GM12878 (cell line): ENCODE results near the gene SPTA1. TPM values are rescaled to one million over a fixed set of nuclear protein-coding genes. Genes with fewer than 3 reads are reported as not detected.

Source experiments
- ATAC-seq: fragments of 200-7000 bp; cut with Tn5 transposase; 3 replicates; pipeline ENCODE4 v1.9.1; 2020; ENCODE audit warnings: mild to moderate bottlenecking, moderate library complexity
- BruUV-seq: library from RNA; stranded (reverse); fragments of 400-500 nt; replicated peaks from 2 replicates; lab custom pipeline; 2021; lab: Mats Ljungman, UMichigan
- CTCF ChIA-PET: fragments of 300-600 bp; sonication (Branson Sonifier 250); formaldehyde crosslinking; extraction: SDS; loops from one replicate; lab custom pipeline; 2021; ENCODE audit warnings: inconsistent platforms; lab: Yijun Ruan, JAX
- POLR2A ChIA-PET: fragments of 350-600 bp; formaldehyde crosslinking; extraction: SDS; loops from one replicate; lab custom pipeline; 2021; ENCODE audit warnings: inconsistent platforms; lab: Charles Lee
- RAD21 ChIA-PET: fragments of 300-600 bp; sonication (Branson Sonifier 250); formaldehyde crosslinking; loops from one replicate; lab custom pipeline; 2023; ENCODE audit warnings: antibody characterized with exemption; ENCODE audit not compliant: unreplicated experiment; lab: Charles Lee
- SMC1A ChIA-PET: fragments of 300-600 bp; sonication (Branson Sonifier 250); formaldehyde crosslinking; loops from one replicate; lab custom pipeline; 2023; ENCODE audit not compliant: unreplicated experiment, uncharacterized antibody; lab: Charles Lee
- DNase-seq: peaks from one replicate; pipeline ENCODE4 v3.0.0-alpha.2; 2011; ENCODE audit warnings: low read depth, low spot score
- FAIRE-seq: peaks from 3 replicates; lab custom pipeline; 2011; peaks lifted over from hg19 to GRCh38; lab: Jason Lieb, UNC
- H2AFZ ChIP-seq: 2 replicates; pipeline ENCODE4 v1.6.0; 2011; ENCODE audit warnings: low read depth, low read length, control low read depth; ENCODE audit not compliant: control insufficient read depth
- H3K27ac ChIP-seq: 2 replicates; pipeline ENCODE4 v1.5.1; 2011; ENCODE audit warnings: control low read depth; ENCODE audit not compliant: control insufficient read depth, insufficient read depth
- H3K27me3 ChIP-seq, 2 experiments: replicated peaks in 1 of 2; 2 replicates each; pipeline versions ENCODE4 v1.6.0 to v1.6.1; 2011; ENCODE audit warnings: low read length in 1 of 2; ENCODE audit not compliant: control insufficient read depth in 2 of 2, insufficient read depth in 2 of 2
- H3K36me3 ChIP-seq, 2 experiments: 2 replicates each; pipeline ENCODE4 v1.5.1; 2011; ENCODE audit warnings: low read length in 1 of 2; ENCODE audit not compliant: control insufficient read depth in 2 of 2, insufficient read depth in 2 of 2
- H3K4me1 ChIP-seq: 2 replicates; pipeline ENCODE4 v1.6.1; 2011; ENCODE audit warnings: mild to moderate bottlenecking, low read length, moderate library complexity, mixed read lengths; ENCODE audit not compliant: control insufficient read depth, insufficient read depth
- H3K4me2 ChIP-seq: 2 replicates; pipeline ENCODE4 v1.6.0; 2011; ENCODE audit warnings: control low read depth; ENCODE audit not compliant: control insufficient read depth, insufficient read depth
- H3K4me3 ChIP-seq: fragments of 200-600 bp; sonication (generic); 2 replicates; pipeline ENCODE4 v1.5.1; 2016
- H3K79me2 ChIP-seq: 2 replicates; pipeline ENCODE4 v1.6.0; 2011; ENCODE audit warnings: low read length; ENCODE audit not compliant: control insufficient read depth, insufficient read depth
- H3K9ac ChIP-seq: 2 replicates; pipeline ENCODE4 v1.8.0; 2011; ENCODE audit warnings: low read length, control low read depth, mixed read lengths; ENCODE audit not compliant: control insufficient read depth, insufficient read depth
- H3K9me3 ChIP-seq: replicated peaks from 3 replicates; pipeline ENCODE4 v1.5.1; 2011; ENCODE audit warnings: mild to moderate bottlenecking, low read length; ENCODE audit not compliant: control insufficient read depth, insufficient read depth
- H4K20me1 ChIP-seq: 2 replicates; pipeline ENCODE4 v1.6.0; 2011; ENCODE audit not compliant: control insufficient read depth, insufficient read depth
- BHLHE40 ChIP-seq, 2 experiments: fragments of 450-650 bp in 1 of 2; IDR thresholded peaks; 2 replicates each; pipeline ENCODE4 v1.6.1; 2011 to 2017; ENCODE audit warnings: low read depth in 2 of 2, borderline replicate concordance in 1 of 2, improper control_type of control experiment in 1 of 2, low read length in 1 of 2, mild to moderate bottlenecking in 1 of 2
- DPF2 ChIP-seq: fragments of 450-650 bp; IDR thresholded peaks from 2 replicates; pipeline ENCODE4 v1.6.1; 2017; ENCODE audit warnings: mild to moderate bottlenecking
- HDGF ChIP-seq: fragments of 450-650 bp; IDR thresholded peaks from 2 replicates; pipeline ENCODE4 v1.6.1; 2016; ENCODE audit warnings: antibody characterized with exemption
- MTA3 ChIP-seq: IDR thresholded peaks from 2 replicates; pipeline ENCODE4 v1.6.1; 2012; ENCODE audit warnings: low read length, inconsistent platforms, borderline replicate concordance
- MYB ChIP-seq: fragments of 150-350 bp; IDR thresholded peaks from 2 replicates; pipeline ENCODE4 v1.6.1; 2014; ENCODE audit warnings: mild to moderate bottlenecking, low read depth, low read length, borderline replicate concordance
- NFYB ChIP-seq: IDR thresholded peaks from 2 replicates; pipeline ENCODE4 v1.6.1; 2011; ENCODE audit warnings: low read depth, mild to moderate bottlenecking, low read length, improper control_type of control experiment, moderate library complexity; ENCODE audit not compliant: insufficient read depth
- PAX5 ChIP-seq: IDR thresholded peaks from 2 replicates; pipeline ENCODE4 v1.6.1; 2011; ENCODE audit warnings: low read depth, low read length, borderline replicate concordance
- PML ChIP-seq: IDR thresholded peaks from 2 replicates; pipeline ENCODE4 v1.6.1; 2012; ENCODE audit warnings: low read length, inconsistent platforms
- POLR2A ChIP-seq: IDR thresholded peaks from 2 replicates; pipeline ENCODE4 v1.6.1; 2011; ENCODE audit warnings: low read depth, mild to moderate bottlenecking, low read length
- RCOR1 ChIP-seq: conservative IDR thresholded peaks from 2 replicates; pipeline ENCODE4 v1.6.1; 2012; ENCODE audit warnings: low read depth, low read length, improper control_type of control experiment
- SRF ChIP-seq, 2 experiments: IDR thresholded peaks; 2 replicates each; pipeline ENCODE4 v1.6.1; 2011; ENCODE audit warnings: low read depth in 2 of 2, low read length in 2 of 2, mild to moderate bottlenecking in 1 of 2, moderate library complexity in 1 of 2
- ZNF24 ChIP-seq: fragments of 450-650 bp; IDR thresholded peaks from 2 replicates; pipeline ENCODE4 v1.6.1; 2017; ENCODE audit warnings: antibody characterized with exemption, mild to moderate bottlenecking
- WGBS: methylation state at CpG from one replicate; pipeline ENCODE4 v1.1.6; 2016; ENCODE audit warnings: low lambda C conversion rate; ENCODE audit not compliant: insufficient replicate concordance, insufficient coverage; ENCODE audit errors: missing lambda C conversion rate; 5-methylcytosine and 5-hydroxymethylcytosine counted together
- in situ Hi-C: fragments of 300-500 bp; cut with MboI; formaldehyde crosslinking; loops from 9 replicates; pipeline ENCODE4 v1.14.3; 2018; ENCODE audit warnings: mixed read lengths
- intact Hi-C: fragments of 100-400 bp; cut with micrococcal nuclease; formaldehyde crosslinking; loops from one replicate; pipeline ENCODE4 v1.14.2; 2022; ENCODE audit not compliant: unreplicated experiment
- polyA plus RNA-seq, 11 experiments: library from polyadenylated mRNA; depleted of rRNA in 4 of 11; unstranded in 6 of 11; stranded (reverse) in 5 of 11; fragments of >200 nt; fragmentation: Nextera tagmentation in 4 of 11; fragmentation: Illumina TruSeq in 1 of 11; extraction: Ambion mirVana in 4 of 11; extraction: Trizol in 1 of 11; gene quantifications; 1 replicate in 1 of 11; 2 replicates in 10 of 11; pipeline versions ENCODE4 v1.2.1 to v1.2.3, GENCODE V29; 2011 to 2016; ENCODE audit warnings: inconsistent platforms in 2 of 11, missing spikeins in 2 of 11, low read depth in 1 of 11
- total RNA-seq, 4 experiments: library from RNA; depleted of rRNA in 3 of 4; stranded (reverse); fragments of >200 nt in 3 of 4; fragmentation: Illumina TruSeq in 1 of 4; extraction: Trizol in 1 of 4; gene quantifications; 2 replicates each; pipeline versions ENCODE4 v1.2.1 to v1.2.3, GENCODE V29; 2013 to 2021
- TF ChIP-seq, protein P1 (sequence below): IDR thresholded peaks from 2 replicates; pipeline ENCODE4 v1.6.1; 2011; ENCODE audit warnings: borderline replicate concordance, low read depth, mild to moderate bottlenecking, moderate library complexity, low read length; ENCODE audit not compliant: insufficient read depth, poor library complexity, severe bottlenecking
- TF ChIP-seq, protein P2 (sequence below): IDR thresholded peaks from 2 replicates; pipeline ENCODE4 v1.6.1; 2011; ENCODE audit warnings: borderline replicate concordance, low read depth, mild to moderate bottlenecking, moderate library complexity, mixed read lengths, low read length; ENCODE audit not compliant: insufficient read depth; ENCODE audit errors: extremely low read length
- TF ChIP-seq, protein P3 (sequence below): fragments of 150-350 bp; IDR thresholded peaks from 2 replicates; pipeline ENCODE4 v1.6.1; 2016; ENCODE audit warnings: low read depth, low read length

The SPTA1 gene
- total and polyA plus RNA-seq, 10 of the 15 experiments (the other 5 are each of a cell fraction or from before 2014, with no cell fraction given), result under 0.01 to 0.21 (median 0.12) TPM; not detected in 5

DNA sequence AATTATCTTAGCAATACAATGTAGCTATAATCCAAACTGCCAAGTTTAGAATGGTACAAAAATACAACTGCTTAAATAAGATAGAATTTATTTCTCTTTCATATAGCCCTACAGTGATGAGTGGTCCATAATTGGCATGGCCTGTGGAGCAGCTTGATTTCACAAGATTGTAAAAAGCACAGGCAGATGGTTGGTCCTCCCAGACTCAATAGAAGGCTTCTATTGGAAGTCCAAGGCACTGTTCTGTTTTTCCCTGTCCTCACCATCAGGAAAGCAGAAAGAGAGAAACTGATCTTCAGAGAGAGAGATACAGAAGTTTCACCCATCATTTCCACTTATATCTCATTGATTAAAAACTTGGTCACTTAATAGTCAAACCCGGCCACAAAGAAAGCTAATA lies 114.3 kb downstream of the SPTA1 start (continued):
- TF ChIP-seq BHLHE40 (IDR thresholded peaks at IDR 0.05; ENCODE audit: borderline replicate concordance in 1 of 2, low read depth in 2 of 2, low read length in 1 of 2) (no peak), PML (no peak), RCOR1 (no peak)
- TF ChIP-seq, protein P1, sequence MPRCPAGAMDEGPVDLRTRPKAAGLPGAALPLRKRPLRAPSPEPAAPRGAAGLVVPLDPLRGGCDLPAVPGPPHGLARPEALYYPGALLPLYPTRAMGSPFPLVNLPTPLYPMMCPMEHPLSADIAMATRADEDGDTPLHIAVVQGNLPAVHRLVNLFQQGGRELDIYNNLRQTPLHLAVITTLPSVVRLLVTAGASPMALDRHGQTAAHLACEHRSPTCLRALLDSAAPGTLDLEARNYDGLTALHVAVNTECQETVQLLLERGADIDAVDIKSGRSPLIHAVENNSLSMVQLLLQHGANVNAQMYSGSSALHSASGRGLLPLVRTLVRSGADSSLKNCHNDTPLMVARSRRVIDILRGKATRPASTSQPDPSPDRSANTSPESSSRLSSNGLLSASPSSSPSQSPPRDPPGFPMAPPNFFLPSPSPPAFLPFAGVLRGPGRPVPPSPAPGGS, result no peak
- TF ChIP-seq, protein P2, sequence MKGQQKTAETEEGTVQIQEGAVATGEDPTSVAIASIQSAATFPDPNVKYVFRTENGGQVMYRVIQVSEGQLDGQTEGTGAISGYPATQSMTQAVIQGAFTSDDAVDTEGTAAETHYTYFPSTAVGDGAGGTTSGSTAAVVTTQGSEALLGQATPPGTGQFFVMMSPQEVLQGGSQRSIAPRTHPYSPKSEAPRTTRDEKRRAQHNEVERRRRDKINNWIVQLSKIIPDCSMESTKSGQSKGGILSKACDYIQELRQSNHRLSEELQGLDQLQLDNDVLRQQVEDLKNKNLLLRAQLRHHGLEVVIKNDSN, result no peak

DNA sequence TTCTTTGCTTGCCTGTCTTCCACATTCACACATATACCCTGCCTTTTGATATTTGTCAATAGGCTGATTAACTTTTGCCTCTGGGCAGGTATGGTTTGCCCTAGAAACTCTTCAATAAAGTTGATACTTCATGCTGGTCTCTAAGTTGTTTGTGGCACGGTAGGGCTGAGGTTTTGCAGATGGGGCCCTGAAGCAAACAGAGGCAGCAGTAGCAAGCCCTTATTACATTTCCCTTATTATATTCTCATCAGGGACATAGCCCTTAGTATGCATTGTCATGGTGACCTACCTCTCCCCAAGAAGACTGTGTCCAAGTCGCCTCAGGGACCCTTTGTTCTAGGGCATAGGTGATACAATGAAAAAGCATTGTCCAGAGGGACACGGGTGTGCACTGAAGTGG lies 116.0 kb downstream of the SPTA1 start, which contains the start of gene OR6P1:
Gene OR6P1 (minus strand): TSS at position 101 of the 400 bp plus-strand sequence. CDS start 6,976 bp downstream, outside the sequence.
- no peak within 1 kb of the TSS for H3K9ac ChIP-seq
- RAD21 ChIA-PET, result no interaction called here
- no peak for DNase-seq
- no peak within 1 kb of the TSS for H3K4me3 ChIP-seq
- ATAC-seq, result no peak
- no peaks in the 10 kb centered on the region for H3K9me3 ChIP-seq
- WGBS, result 30% methylated on average over 3 of the region's 3 CpGs
- H4K20me1 ChIP-seq, result no peaks in the 10 kb centered on the region
- H2AFZ ChIP-seq, result no peak within 1 kb of the TSS
- no peak within 1 kb of the TSS for H3K4me2 ChIP-seq
- SMC1A ChIA-PET, result no interaction called here
- CTCF ChIA-PET, result no interaction called here
- no peak for FAIRE-seq
- POLR2A ChIA-PET, result no interaction called here
- in situ Hi-C loops (no loop called here), intact Hi-C loops (no loop called here)
- H3K27me3 ChIP-seq, result no peaks in the 10 kb centered on the region; a peak in 1 of 4 replicates
- H3K4me1 ChIP-seq, result no peaks in the 10 kb centered on the region
- no peaks in the 10 kb centered on the region for H3K36me3 ChIP-seq
- H3K79me2 ChIP-seq, result no peaks in the 10 kb centered on the region
- BruUV-seq, result no TSS peak
- no peak within 1 kb of the TSS for H3K27ac ChIP-seq
- TF ChIP-seq NFYB, result no peak
- TF ChIP-seq, protein P3, sequence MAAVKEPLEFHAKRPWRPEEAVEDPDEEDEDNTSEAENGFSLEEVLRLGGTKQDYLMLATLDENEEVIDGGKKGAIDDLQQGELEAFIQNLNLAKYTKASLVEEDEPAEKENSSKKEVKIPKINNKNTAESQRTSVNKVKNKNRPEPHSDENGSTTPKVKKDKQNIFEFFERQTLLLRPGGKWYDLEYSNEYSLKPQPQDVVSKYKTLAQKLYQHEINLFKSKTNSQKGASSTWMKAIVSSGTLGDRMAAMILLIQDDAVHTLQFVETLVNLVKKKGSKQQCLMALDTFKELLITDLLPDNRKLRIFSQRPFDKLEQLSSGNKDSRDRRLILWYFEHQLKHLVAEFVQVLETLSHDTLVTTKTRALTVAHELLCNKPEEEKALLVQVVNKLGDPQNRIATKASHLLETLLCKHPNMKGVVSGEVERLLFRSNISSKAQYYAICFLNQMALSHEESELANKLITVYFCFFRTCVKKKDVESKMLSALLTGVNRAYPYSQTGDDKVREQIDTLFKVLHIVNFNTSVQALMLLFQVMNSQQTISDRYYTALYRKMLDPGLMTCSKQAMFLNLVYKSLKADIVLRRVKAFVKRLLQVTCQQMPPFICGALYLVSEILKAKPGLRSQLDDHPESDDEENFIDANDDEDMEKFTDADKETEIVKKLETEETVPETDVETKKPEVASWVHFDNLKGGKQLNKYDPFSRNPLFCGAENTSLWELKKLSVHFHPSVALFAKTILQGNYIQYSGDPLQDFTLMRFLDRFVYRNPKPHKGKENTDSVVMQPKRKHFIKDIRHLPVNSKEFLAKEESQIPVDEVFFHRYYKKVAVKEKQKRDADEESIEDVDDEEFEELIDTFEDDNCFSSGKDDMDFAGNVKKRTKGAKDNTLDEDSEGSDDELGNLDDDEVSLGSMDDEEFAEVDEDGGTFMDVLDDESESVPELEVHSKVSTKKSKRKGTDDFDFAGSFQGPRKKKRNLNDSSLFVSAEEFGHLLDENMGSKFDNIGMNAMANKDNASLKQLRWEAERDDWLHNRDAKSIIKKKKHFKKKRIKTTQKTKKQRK, result no peak
- no peak for TF ChIP-seq DPF2
- no peak for TF ChIP-seq PAX5
- no peak for TF ChIP-seq ZNF24
- no peak for TF ChIP-seq POLR2A
- TF ChIP-seq MTA3, result no peak
- no peak for TF ChIP-seq MYB
- TF ChIP-seq SRF (IDR thresholded peaks at IDR 0.05; ENCODE audit: low read depth in 2 of 2, low read length in 2 of 2), result no peak
- no peak for TF ChIP-seq HDGF
